ENCODE data around the gene PALD1. TPM values are rescaled to one million over a fixed set of nuclear protein-coding genes. Genes with fewer than 3 reads are reported as not detected.

The PALD1 gene
- total RNA-seq, 1 experiment from 2014 or later, result not detected

- H3K27me3 ChIP-seq (replicated peaks), result peaks cover 6% of the 10 kb centered on the region; the same call in 1 of the 2 replicates
- H3K36me3 ChIP-seq, result no peaks in the 10 kb centered on the region
- no peak overlapping the region for H3K27ac ChIP-seq
- no peaks in the 10 kb centered on the region for H3K4me1 ChIP-seq (replicated peaks)
- DNase-seq (ENCODE audit: low read depth in 1 of 2, low spot score in 2 of 2), result no peak
- no peaks in the 10 kb centered on the region for H3K9me3 ChIP-seq (replicated peaks)
- no peak overlapping the region for H3K4me3 ChIP-seq
Measured at GRCh38 chr10:70593513-70593890, 114.9 kb downstream of the PALD1 start.

- DNase-seq (ENCODE audit: low read depth in 1 of 2, low spot score in 2 of 2), result no peak
- no peak overlapping the region for H3K4me3 ChIP-seq
- no peaks in the 10 kb centered on the region for H3K4me1 ChIP-seq (replicated peaks)
- H3K27me3 ChIP-seq (replicated peaks), result peaks cover 4% of the 10 kb centered on the region; the same call in 1 of the 2 replicates
- no peaks in the 10 kb centered on the region for H3K36me3 ChIP-seq
- no peaks in the 10 kb centered on the region for H3K9me3 ChIP-seq (replicated peaks)
- no peak overlapping the region for H3K27ac ChIP-seq
Measured at GRCh38 chr10:70594161-70594560, 115.6 kb downstream of the PALD1 start.

- H3K9me3 ChIP-seq (replicated peaks), result no peaks in the 10 kb centered on the region
- no peak for DNase-seq (ENCODE audit: low read depth in 1 of 2, low spot score in 2 of 2)
- H3K4me3 ChIP-seq, result no peak overlapping the region
- H3K27me3 ChIP-seq (replicated peaks), result no peaks in the 10 kb centered on the region
- no peak overlapping the region for H3K27ac ChIP-seq
- H3K4me1 ChIP-seq (replicated peaks), result no peaks in the 10 kb centered on the region
- H3K36me3 ChIP-seq, result no peaks in the 10 kb centered on the region
Measured at GRCh38 chr10:70595566-70596016, 117.0 kb downstream of the PALD1 start.

GRCh38 chr10:70596110-70596798, 117.7 kb downstream of the PALD1 start:
- H3K4me1 ChIP-seq (replicated peaks), result no peaks in the 10 kb centered on the region
- H3K4me3 ChIP-seq, result no peak overlapping the region
- H3K9me3 ChIP-seq (replicated peaks), result no peaks in the 10 kb centered on the region
- no peaks in the 10 kb centered on the region for H3K27me3 ChIP-seq (replicated peaks)
- no peak overlapping the region for H3K27ac ChIP-seq
- H3K36me3 ChIP-seq, result no peaks in the 10 kb centered on the region
- no peak for DNase-seq (ENCODE audit: low read depth in 1 of 2, low spot score in 2 of 2)

GRCh38 chr10:70596860-70597809, 118.6 kb downstream of the PALD1 start:
- Histone ChIP-seq H3K27me3 (replicated peaks) (no peaks in the 10 kb centered on the region), H3K27ac (no peak overlapping the region), H3K4me3 (no peak overlapping the region), H3K36me3 (no peaks in the 10 kb centered on the region), H3K4me1 (replicated peaks) (no peaks in the 10 kb centered on the region), H3K9me3 (replicated peaks) (no peaks in the 10 kb centered on the region)
- DNase-seq (ENCODE audit: low read depth in 1 of 2, low spot score in 2 of 2), result no peak

GRCh38 chr10:70597856-70598815, 119.6 kb downstream of the PALD1 start:
- Histone ChIP-seq H3K27ac (no peak overlapping the region), H3K27me3 (replicated peaks) (no peaks in the 10 kb centered on the region), H3K36me3 (no peaks in the 10 kb centered on the region), H3K4me3 (no peak overlapping the region), H3K9me3 (replicated peaks) (no peaks in the 10 kb centered on the region), H3K4me1 (replicated peaks) (no peaks in the 10 kb centered on the region)
- no peak for DNase-seq (ENCODE audit: low read depth in 1 of 2, low spot score in 2 of 2)

GRCh38 chr10:70598857-70599295, 120.3 kb downstream of the PALD1 start:
- no peaks in the 10 kb centered on the region for H3K27me3 ChIP-seq (replicated peaks)
- H3K4me3 ChIP-seq, result no peak overlapping the region
- no peak overlapping the region for H3K27ac ChIP-seq
- DNase-seq (ENCODE audit: low read depth in 1 of 2, low spot score in 2 of 2), result no peak
- no peaks in the 10 kb centered on the region for H3K9me3 ChIP-seq (replicated peaks)
- H3K4me1 ChIP-seq (replicated peaks), result no peaks in the 10 kb centered on the region
- H3K36me3 ChIP-seq, result no peaks in the 10 kb centered on the region

- no peaks in the 10 kb centered on the region for H3K27me3 ChIP-seq (replicated peaks)
- no peak overlapping the region for H3K27ac ChIP-seq
- H3K9me3 ChIP-seq (replicated peaks), result no peaks in the 10 kb centered on the region
- H3K36me3 ChIP-seq, result no peaks in the 10 kb centered on the region
- H3K4me1 ChIP-seq (replicated peaks), result no peaks in the 10 kb centered on the region
- DNase-seq (ENCODE audit: low read depth in 1 of 2, low spot score in 2 of 2), result no peak
- H3K4me3 ChIP-seq, result no peak overlapping the region
Measured at GRCh38 chr10:70599319-70599718, 120.8 kb downstream of the PALD1 start.

GRCh38 chr10:70599791-70600190, 121.2 kb downstream of the PALD1 start:
- Histone ChIP-seq H3K36me3 (no peaks in the 10 kb centered on the region), H3K9me3 (replicated peaks) (no peaks in the 10 kb centered on the region), H3K27ac (no peak overlapping the region), H3K27me3 (replicated peaks) (no peaks in the 10 kb centered on the region), H3K4me3 (no peak overlapping the region), H3K4me1 (replicated peaks) (no peaks in the 10 kb centered on the region)
- no peak for DNase-seq (ENCODE audit: low read depth in 1 of 2, low spot score in 2 of 2)

GRCh38 chr10:70600512-70601395, 122.2 kb downstream of the PALD1 start:
- Histone ChIP-seq H3K4me1 (replicated peaks) (no peaks in the 10 kb centered on the region), H3K36me3 (no peaks in the 10 kb centered on the region), H3K9me3 (replicated peaks) (no peaks in the 10 kb centered on the region), H3K27me3 (replicated peaks) (no peaks in the 10 kb centered on the region), H3K27ac (no peak overlapping the region), H3K4me3 (no peak overlapping the region)
- DNase-seq (ENCODE audit: low read depth in 1 of 2, low spot score in 2 of 2), result no peak

- Histone ChIP-seq H3K27me3 (replicated peaks) (no peaks in the 10 kb centered on the region), H3K4me1 (replicated peaks) (no peaks in the 10 kb centered on the region), H3K9me3 (replicated peaks) (no peaks in the 10 kb centered on the region), H3K4me3 (no peak overlapping the region), H3K36me3 (no peaks in the 10 kb centered on the region), H3K27ac (no peak overlapping the region)
- no peak for DNase-seq (ENCODE audit: low read depth in 1 of 2, low spot score in 2 of 2)
Measured at GRCh38 chr10:70601746-70602145, 123.2 kb downstream of the PALD1 start.

GRCh38 chr10:70602665-70603448, 124.3 kb downstream of the PALD1 start, which contains the start of gene PRF1:
PRF1 (minus strand) TSS chr10:70602741; CDS start chr10:70600902, 1,839 bp downstream.
- H3K36me3 ChIP-seq, result no peaks in the 10 kb centered on the region
- no peak within 1 kb of the TSS for H3K27ac ChIP-seq
- H3K9me3 ChIP-seq (replicated peaks), result no peaks in the 10 kb centered on the region
- no peaks in the 10 kb centered on the region for H3K4me1 ChIP-seq (replicated peaks)
- H3K27me3 ChIP-seq (replicated peaks), result no peaks in the 10 kb centered on the region
- no peak for DNase-seq (ENCODE audit: low read depth in 1 of 2, low spot score in 2 of 2)
- no peak within 1 kb of the TSS for H3K4me3 ChIP-seq

Measured in SJSA1 (cell line).